B cell (primary cell): Measurements from ENCODE around the gene TGFBR3. TPM values are rescaled to one million over a fixed set of nuclear protein-coding genes. Genes with fewer than 3 reads are reported as not detected.

ENCODE experiments used
- ATAC-seq: fragments of 200-7000 bp; cut with Tn5 transposase; one replicate; pipeline ENCODE4 v1.10.0; 2021; ENCODE audit warnings: low read depth, mild to moderate bottlenecking, moderate number of reproducible peaks, moderate library complexity
- CTCF ChIA-PET: fragments of 350-600 bp; sonication (Branson Sonifier 250); formaldehyde crosslinking; loops from one replicate; lab custom pipeline; 2021; ENCODE audit warnings: antibody characterized with exemption, inconsistent platforms; lab: Charles Lee
- POLR2A ChIA-PET: fragments of 350-600 bp; sonication (Branson Sonifier 250); formaldehyde crosslinking; loops from one replicate; lab custom pipeline; 2021; ENCODE audit warnings: antibody characterized with exemption; lab: Charles Lee
- DNase-seq: peaks from one replicate; pipeline ENCODE4 v3.0.0; 2013
- H2AFZ ChIP-seq: 2 replicates; pipeline ENCODE4 v1.6.1; 2012; ENCODE audit warnings: mild to moderate bottlenecking, low read depth, low read length; ENCODE audit not compliant: insufficient read depth, poor library complexity, severe bottlenecking
- H3K27ac ChIP-seq, 2 donors: 1 replicate in 1 of 2; 2 replicates in 1 of 2; pipeline ENCODE4 v1.5.1; 2012 to 2013; ENCODE audit warnings: low read length in 2 of 2, mild to moderate bottlenecking in 2 of 2, moderate library complexity in 1 of 2
- H3K27me3 ChIP-seq, 4 experiments: fragments of 200-600 bp in 1 of 4; sonication (generic) in 1 of 4; replicated peaks in 1 of 4; 1 replicate in 2 of 4; 2 replicates in 2 of 4; pipeline versions ENCODE4 v1.6.1 to v1.7.0; 2013 to 2016; ENCODE audit warnings: low read length in 3 of 4, mild to moderate bottlenecking in 2 of 4, mixed read lengths in 1 of 4, moderate library complexity in 1 of 4; ENCODE audit not compliant: insufficient read depth in 4 of 4, control insufficient read depth in 3 of 4; ENCODE audit errors: control extremely low read depth in 1 of 4
- H3K36me3 ChIP-seq, 2 experiments: replicated peaks in 1 of 2; 1 replicate in 1 of 2; 2 replicates in 1 of 2; pipeline versions ENCODE4 v1.6.1 to v1.7.1; 2013; ENCODE audit warnings: low read length in 1 of 2; ENCODE audit not compliant: insufficient read depth in 2 of 2, control insufficient read depth in 1 of 2; ENCODE audit errors: control extremely low read depth in 1 of 2, extremely low read depth in 1 of 2
- H3K4me1 ChIP-seq, 2 donors: fragments of 200-600 bp in 1 of 2; sonication (generic) in 1 of 2; 1 replicate in 1 of 2; 2 replicates in 1 of 2; pipeline versions ENCODE4 v1.5.1 to v1.6.1; 2013 to 2017; ENCODE audit warnings: low read length in 2 of 2; ENCODE audit not compliant: control insufficient read depth in 2 of 2, insufficient read depth in 2 of 2
- H3K4me2 ChIP-seq: replicated peaks from 2 replicates; pipeline ENCODE3; 2012; ENCODE audit warnings: mild to moderate bottlenecking, low read depth, low read length; ENCODE audit not compliant: poor library complexity, severe bottlenecking
- H3K4me3 ChIP-seq, 5 experiments: fragments of 200-600 bp in 1 of 5; sonication (generic) in 1 of 5; 1 replicate in 3 of 5; 2 replicates in 2 of 5; pipeline versions ENCODE4 v1.5.1 to v1.7.0; 2011 to 2016; ENCODE audit warnings: low read length in 4 of 5, mild to moderate bottlenecking in 4 of 5, low read depth in 2 of 5, control low read depth in 1 of 5, moderate library complexity in 1 of 5; ENCODE audit not compliant: insufficient read depth in 1 of 5; ENCODE audit errors: control extremely low read depth in 1 of 5, extremely low read depth in 1 of 5
- H3K79me2 ChIP-seq: fragments of 200-600 bp; sonication (generic); one replicate; pipeline ENCODE4 v1.6.0; 2016; ENCODE audit warnings: low read length; ENCODE audit not compliant: control insufficient read depth, insufficient read depth
- H3K9ac ChIP-seq: fragments of 200-600 bp; sonication (generic); 2 replicates; pipeline ENCODE4 v1.6.1; 2017; ENCODE audit warnings: mild to moderate bottlenecking, low read length, moderate library complexity
- H3K9me3 ChIP-seq, 3 donors: one replicate each; pipeline versions ENCODE4 v1.6.1 to v1.7.1; 2013; ENCODE audit warnings: low read length in 2 of 3; ENCODE audit not compliant: control insufficient read depth in 2 of 3, insufficient read depth in 1 of 3; ENCODE audit errors: control extremely low read depth in 1 of 3
- H4K20me1 ChIP-seq: 2 replicates; pipeline ENCODE4 v1.6.0; 2012; ENCODE audit warnings: mild to moderate bottlenecking, low read length; ENCODE audit not compliant: insufficient read depth, control insufficient read depth, poor library complexity, severe bottlenecking
- H3K27ac Mint-ChIP-seq: one replicate; pipeline ENCODE4 v1.8.0; 2021; ENCODE audit warnings: mixed read lengths
- H3K27me3 Mint-ChIP-seq: one replicate; pipeline ENCODE4 v1.8.0; 2021; ENCODE audit warnings: mixed read lengths
- H3K4me1 Mint-ChIP-seq: one replicate; pipeline ENCODE4 v1.8.0; 2021; ENCODE audit warnings: mixed read lengths
- H3K4me3 Mint-ChIP-seq: one replicate; pipeline ENCODE4 v1.8.0; 2021; ENCODE audit warnings: mixed read lengths
- H3K9me3 Mint-ChIP-seq: one replicate; pipeline ENCODE4 v1.8.0; 2022; ENCODE audit warnings: mixed read lengths; ENCODE audit not compliant: insufficient read depth
- EZH2 ChIP-seq: IDR thresholded peaks from 2 replicates; pipeline ENCODE4 v1.6.1; 2012; ENCODE audit warnings: borderline replicate concordance, low read depth, mild to moderate bottlenecking, moderate library complexity, low read length; ENCODE audit not compliant: insufficient read depth, poor library complexity, severe bottlenecking
- WGBS: methylation state at CpG from one replicate; pipeline ENCODE4 v1.1.5; 2013; ENCODE audit warnings: missing lambda C conversion rate; ENCODE audit not compliant: insufficient coverage; 5-methylcytosine and 5-hydroxymethylcytosine counted together
- intact Hi-C: fragments of 100-400 bp; cut with micrococcal nuclease; formaldehyde crosslinking; loops from one replicate; pipeline ENCODE4 v1.10.0; 2022
- polyA plus RNA-seq: library from polyadenylated mRNA; depleted of rRNA; stranded (reverse); fragments of >200 nt; gene quantifications from 2 replicates; pipeline ENCODE4 v1.2.3, GENCODE V29; 2012
- total RNA-seq, 2 donors: library from RNA; stranded (reverse); fragments of 120-200 nt in 1 of 2; gene quantifications; 1 replicate in 1 of 2; 2 replicates in 1 of 2; pipeline versions ENCODE4 v1.2.3 to v1.2.4, GENCODE V29; 2013 to 2022
- TF ChIP-seq, protein P1 (sequence below): fragments of 200-600 bp; IDR thresholded peaks from one replicate; pipeline ENCODE4 v1.8.0; 2022; ENCODE audit warnings: antibody characterized with exemption, mild to moderate bottlenecking

Gene TGFBR3
- total and polyA plus RNA-seq, 2 donors (not counting 1 experiment from before 2014, with no cell fraction given), result 0.10 to 0.12 TPM

DNA sequence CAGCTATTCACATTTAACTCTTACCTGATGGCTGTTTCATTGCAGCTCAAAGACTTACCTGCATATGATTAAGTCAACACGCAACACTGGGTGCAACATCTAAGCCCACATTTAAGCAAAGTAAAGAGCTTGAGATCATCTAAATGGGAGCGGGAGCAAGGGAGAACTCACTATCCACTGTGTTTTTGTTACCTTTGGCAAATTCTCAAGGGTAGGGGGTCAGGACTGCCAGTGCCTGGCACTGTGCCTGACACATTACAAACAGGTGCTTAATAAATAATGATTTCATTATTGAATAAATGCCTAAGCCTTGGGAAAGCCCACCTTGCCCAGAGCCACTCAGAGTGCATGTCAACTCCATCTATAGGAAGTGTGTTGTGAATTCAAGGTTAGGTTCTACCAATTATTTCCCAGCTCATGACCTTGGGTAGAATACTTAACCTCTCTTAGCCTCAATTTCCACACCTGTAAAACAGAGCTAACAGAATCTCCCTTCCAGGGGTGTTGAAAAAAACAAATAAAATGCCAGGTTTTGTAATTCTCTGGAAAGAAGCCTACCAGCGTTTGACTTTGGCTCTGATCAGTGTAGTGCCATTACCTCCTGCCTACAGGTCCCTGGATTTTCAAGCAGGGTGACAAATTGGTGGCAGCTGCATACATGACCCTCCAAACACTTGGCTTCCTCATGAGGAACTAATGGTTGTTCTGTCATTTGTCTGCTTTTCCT, 109.7 kb downstream of the TGFBR3 start:
- no peak overlapping the region for H3K27ac ChIP-seq
- ChIA-PET CTCF (no interaction called here), POLR2A (no interaction called here)
- no peaks in the 10 kb centered on the region for H3K4me1 ChIP-seq
- Mint-ChIP-seq H3K27ac (no peak overlapping the region), H3K27me3 (no peaks in the 10 kb centered on the region), H3K4me1 (no peaks in the 10 kb centered on the region), H3K4me3 (no peak overlapping the region), H3K9me3 (no peaks in the 10 kb centered on the region)
- H2AFZ ChIP-seq, result no peak overlapping the region
- intact Hi-C loops, result no loop called here
- H3K4me3 ChIP-seq, result no peak overlapping the region
- TF ChIP-seq EZH2, result no peak
- TF ChIP-seq, protein P1, sequence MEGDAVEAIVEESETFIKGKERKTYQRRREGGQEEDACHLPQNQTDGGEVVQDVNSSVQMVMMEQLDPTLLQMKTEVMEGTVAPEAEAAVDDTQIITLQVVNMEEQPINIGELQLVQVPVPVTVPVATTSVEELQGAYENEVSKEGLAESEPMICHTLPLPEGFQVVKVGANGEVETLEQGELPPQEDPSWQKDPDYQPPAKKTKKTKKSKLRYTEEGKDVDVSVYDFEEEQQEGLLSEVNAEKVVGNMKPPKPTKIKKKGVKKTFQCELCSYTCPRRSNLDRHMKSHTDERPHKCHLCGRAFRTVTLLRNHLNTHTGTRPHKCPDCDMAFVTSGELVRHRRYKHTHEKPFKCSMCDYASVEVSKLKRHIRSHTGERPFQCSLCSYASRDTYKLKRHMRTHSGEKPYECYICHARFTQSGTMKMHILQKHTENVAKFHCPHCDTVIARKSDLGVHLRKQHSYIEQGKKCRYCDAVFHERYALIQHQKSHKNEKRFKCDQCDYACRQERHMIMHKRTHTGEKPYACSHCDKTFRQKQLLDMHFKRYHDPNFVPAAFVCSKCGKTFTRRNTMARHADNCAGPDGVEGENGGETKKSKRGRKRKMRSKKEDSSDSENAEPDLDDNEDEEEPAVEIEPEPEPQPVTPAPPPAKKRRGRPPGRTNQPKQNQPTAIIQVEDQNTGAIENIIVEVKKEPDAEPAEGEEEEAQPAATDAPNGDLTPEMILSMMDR, result no peak
- no peak overlapping the region for H3K9ac ChIP-seq
- H3K9me3 ChIP-seq, result no peaks in the 10 kb centered on the region
- no peaks in the 10 kb centered on the region for H4K20me1 ChIP-seq
- H3K36me3 ChIP-seq, result no peaks in the 10 kb centered on the region
- WGBS, result 100% methylated on average over 2 of the region's 3 CpGs
- H3K27me3 ChIP-seq, result no peaks in the 10 kb centered on the region
- DNase-seq (no peak), ATAC-seq (no peak)
- H3K4me2 ChIP-seq, result no peak overlapping the region
- no peaks in the 10 kb centered on the region for H3K79me2 ChIP-seq

DNA sequence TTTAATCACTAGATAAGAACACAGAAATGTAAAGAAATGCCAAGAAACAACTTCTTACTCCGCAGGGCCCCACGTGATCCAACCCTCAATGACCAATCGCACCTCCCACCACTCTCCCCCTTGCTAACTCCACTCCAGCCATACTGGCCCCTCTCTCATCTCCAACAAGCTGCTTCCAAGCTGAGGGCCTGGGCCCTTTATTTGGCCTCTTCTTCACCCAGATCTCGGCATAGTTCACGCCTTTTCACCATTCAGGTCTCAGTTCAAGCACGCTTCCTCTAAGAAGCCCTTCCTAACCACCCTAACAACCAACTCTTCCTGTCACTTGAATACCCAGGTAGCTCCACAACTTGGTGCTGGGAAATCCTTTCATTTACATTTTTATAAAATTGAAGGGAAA, 110.7 kb downstream of the TGFBR3 start:
- H3K36me3 ChIP-seq, result no peaks in the 10 kb centered on the region

More for the DNA sequence above, 110.7 kb downstream of the TGFBR3 start:
- no peak overlapping the region for H3K4me3 ChIP-seq
- no peak overlapping the region for H2AFZ ChIP-seq
- Mint-ChIP-seq H3K9me3 (no peaks in the 10 kb centered on the region), H3K27ac (no peak overlapping the region), H3K27me3 (no peaks in the 10 kb centered on the region), H3K4me1 (no peaks in the 10 kb centered on the region), H3K4me3 (no peak overlapping the region)
- H3K79me2 ChIP-seq, result no peaks in the 10 kb centered on the region
- H3K9ac ChIP-seq, result no peak overlapping the region
- H3K4me1 ChIP-seq, result no peaks in the 10 kb centered on the region
- no peak for DNase-seq
- ChIA-PET POLR2A (no interaction called here), CTCF (no interaction called here)
- H3K4me2 ChIP-seq, result no peak overlapping the region
- ATAC-seq, result no peak
- no peak for TF ChIP-seq EZH2
- TF ChIP-seq, protein P1, result no peak
- intact Hi-C loops, result no loop called here
- 98% methylated on average over 4 of the region's 6 CpGs for WGBS
- H3K27ac ChIP-seq, result no peak overlapping the region
- no peaks in the 10 kb centered on the region for H3K9me3 ChIP-seq
- H4K20me1 ChIP-seq, result no peaks in the 10 kb centered on the region
- no peaks in the 10 kb centered on the region for H3K27me3 ChIP-seq
